Stimulated activated CD8-positive, alpha-beta memory T cell treated with anti-CD3 and anti-CD28 coated beads, Interleukin-7, amount 100 ng/mL, for 1 hour (primary cell): ENCODE data around the gene CRYBB2.
"Not testable (repeated sequence)": the region's sequence is repeated elsewhere in the genome, so short reads cannot be mapped to it uniquely, and the experiment has no call there.

Source experiments
- DNase-seq, 2 donors: peaks; one replicate each; pipeline ENCODE4 v3.0.0-alpha.2; 2020; ENCODE audit warnings: low read depth in 2 of 2

The CRYBB2 gene

DNA sequence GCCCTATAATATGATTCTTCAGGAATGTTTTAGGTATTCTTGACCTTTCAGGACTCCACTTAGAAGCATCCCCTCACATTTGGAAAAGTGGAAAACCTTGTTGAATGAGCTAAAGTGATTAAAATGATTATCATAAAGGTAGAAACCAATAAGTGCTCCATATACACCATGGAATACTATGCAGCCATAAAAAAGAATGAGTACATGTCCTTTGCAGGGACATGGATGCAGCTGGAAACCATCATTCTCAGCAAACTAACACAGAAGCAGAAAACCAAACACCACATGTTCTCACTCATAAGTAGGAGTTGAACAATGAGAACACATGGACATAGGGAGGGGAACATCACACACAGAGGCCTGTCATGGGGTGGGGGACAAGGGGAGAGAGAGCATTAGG, 14.3 kb downstream of the CRYBB2 start:
- DNase-seq: not testable (repeated sequence)

DNA sequence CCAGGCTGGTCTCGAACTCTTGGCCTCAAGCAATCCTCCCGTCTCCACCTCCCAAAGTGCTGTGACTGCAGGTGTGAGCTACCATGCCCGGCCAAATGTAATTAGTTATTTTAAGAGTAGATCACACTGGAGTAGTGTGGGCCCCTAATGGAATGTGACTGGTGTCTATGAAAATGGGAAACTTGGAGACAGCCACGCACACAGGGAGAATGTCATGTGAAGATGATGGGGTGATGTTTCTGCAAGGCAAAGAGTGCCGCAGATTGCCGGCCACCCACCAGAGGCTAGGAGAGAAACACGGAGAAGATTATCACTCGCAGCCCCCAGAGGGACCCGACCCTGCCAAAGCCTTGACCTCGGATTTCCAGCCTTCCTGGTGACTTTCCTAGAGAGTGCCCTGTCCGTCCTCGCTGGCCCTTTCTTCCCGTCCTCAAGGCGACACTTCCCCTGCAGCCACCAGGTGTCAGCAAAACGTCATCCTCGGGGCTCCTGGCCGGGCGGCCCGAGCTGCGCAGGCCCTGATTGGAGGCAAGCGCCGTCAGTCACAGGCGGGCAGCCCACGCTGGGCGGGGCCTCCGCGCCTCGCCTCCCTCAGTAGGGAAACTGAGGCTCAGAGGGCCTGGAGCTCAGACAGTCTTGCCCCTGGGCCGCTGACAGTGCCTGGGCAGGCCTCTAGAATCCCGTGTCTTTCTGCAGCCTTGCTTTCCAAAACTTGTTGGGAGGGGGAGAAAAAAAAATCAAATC, 16.3 kb downstream of the CRYBB2 start:
- DNase-seq: peak; percentile 4 to 19

DNA sequence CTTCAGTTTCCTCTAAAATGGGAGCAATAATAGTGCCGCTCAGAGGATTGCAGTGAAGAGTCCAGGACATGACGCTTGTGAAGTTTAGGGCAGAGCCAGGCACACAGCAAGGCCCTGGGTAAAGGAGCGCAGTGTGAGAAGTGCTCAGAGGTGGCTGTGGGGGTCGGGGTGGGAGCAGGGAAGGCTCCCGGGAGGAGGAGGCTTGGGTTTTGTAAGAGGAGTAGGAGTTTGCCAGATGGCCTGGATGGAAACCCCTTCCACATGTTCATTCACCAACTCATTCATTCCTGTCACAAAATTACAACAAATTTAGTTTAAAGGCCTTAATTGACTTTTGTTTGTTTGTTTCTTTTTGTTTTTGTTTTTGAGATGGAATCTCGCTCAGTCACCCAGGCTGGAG, 17.0 kb downstream of the CRYBB2 start:
- no peak for DNase-seq

DNA sequence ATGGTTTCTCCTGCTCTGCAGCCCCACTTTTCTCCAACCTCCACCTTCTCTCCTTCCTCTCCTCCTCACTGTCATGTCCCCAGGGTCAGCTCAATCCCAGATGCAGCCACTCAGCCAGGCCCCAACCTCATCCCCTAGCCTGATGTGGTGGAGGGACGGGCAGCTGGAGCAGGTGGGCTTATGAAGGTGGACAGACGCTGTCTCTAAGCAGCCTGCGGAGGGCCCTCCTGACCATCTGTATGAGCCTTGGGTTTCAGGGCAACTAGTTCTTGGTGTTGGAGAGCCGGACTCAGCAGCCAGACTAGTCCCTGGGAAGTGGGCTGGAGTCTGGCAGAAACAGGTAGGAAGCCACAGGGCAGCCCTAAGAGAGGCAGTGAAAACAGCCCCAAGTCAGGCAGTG, 18.1 kb downstream of the CRYBB2 start:
- DNase-seq: no peak

DNA sequence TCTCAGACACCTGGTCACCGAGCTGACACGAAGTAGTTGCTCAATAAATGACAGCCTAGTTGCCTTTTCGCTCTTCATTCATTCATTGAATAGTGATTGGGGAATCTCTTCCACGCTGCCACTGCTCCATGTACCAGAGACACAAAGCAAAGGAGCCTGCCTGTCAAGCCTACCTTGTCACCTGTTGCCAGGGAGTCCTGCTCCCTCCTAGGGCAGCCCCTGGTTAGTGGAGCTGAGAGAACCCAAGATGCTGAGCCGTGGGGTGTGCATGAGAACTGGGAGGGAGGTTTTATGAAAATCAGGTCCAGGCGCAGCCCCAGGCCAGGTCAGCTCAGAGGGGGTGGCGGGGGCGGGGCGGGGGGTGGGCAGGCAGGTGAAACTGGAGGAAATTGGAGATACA, 18.6 kb downstream of the CRYBB2 start:
- DNase-seq: not testable (repeated sequence)

DNA sequence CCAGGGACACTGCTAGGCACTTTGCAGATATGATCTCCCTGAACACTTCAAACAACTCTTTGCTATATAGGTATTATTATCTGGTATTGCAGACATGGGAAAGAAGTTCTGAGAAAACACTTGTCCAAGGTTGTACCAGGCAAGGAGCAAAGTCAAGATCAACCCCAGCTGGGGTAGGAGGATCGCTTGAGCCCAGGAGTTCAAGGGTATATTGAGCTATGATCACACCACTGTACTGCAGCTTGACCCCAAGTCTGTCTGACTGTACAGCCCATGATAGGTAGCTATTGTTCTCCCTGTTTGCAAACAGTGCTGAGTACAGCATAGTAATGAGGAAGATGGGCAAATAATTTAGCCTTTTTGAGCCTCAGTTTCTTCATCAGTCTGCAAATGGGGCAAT, 35.7 kb downstream of the CRYBB2 start:
- DNase-seq: not testable (repeated sequence)

DNA sequence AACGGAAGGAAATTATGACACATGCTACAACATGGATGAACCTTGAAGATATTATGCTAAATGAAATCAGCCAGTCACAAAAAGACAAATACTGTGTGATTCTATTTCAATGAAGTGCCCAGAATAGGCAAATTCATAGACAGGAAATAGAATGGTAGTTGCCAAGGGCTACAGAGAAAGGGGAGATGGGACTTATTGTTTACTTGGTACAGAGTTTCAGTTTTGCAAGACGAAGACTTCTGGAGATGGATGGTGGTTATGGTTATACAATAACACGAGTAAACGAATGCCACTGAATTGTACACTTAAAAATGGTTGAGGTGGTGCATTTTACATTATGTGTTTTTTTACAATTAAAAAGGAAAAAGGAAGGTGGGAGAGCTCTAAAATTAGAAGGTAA, 48.1 kb downstream of the CRYBB2 start:
- not testable (repeated sequence) for DNase-seq

DNA sequence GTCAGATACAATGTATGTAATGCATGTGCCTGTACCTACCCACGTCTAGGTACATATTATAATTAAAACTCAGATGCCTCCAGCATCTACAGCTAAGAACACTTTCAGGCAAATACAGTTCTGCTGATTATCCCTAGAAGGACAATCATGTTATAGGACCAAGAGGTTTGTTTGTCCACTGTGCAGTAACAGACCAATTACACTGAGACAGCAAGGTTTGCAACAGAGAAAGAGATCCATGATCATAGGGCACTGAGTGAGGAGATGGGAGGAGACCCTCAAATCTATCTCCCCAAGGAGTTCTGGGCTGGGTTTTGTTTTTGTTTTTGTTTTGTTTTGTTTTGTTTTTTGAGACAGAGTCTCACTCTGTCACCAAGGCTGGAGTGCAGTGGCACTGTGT, 49.5 kb downstream of the CRYBB2 start:
- not testable (repeated sequence) for DNase-seq

DNA sequence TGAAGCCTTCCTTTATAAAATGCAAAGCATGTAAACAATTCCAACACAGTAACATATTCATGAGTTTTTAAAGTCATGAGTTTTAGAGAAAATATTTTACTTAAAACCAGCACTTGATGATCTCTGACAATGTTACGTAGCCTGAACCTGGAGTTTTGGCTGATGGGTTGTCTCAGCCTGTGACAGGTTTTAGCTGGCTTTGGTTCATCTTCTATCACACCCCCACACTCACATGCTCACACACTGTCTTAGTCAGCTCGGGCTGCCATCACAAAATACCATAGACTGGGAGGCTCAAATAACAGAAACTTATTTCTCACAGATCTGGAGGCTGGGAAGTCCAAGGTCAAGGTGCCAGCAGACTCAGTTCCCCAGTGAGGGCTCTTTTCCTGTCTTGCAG, 50.6 kb downstream of the CRYBB2 start:
- DNase-seq: not testable (repeated sequence)

DNA sequence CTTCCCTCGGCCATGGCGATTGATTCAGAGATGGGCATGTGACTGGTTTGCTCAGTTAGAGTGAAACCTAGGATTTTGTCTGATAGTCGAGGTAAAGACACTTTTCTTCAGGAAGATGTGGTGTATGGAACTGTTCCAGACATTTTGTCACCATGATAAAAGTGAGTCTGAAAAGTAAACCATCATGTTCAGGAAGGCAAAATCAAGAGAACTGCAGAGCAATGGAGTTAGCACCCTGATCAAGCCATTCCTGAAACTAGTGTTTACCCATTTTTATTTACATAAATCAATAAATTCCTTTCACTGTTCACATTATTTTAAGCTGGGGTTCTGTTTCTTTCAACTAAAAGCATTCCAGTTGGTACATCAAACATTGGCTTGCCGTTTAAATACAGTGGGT, 53.8 kb downstream of the CRYBB2 start:
- not testable (repeated sequence) for DNase-seq

DNA sequence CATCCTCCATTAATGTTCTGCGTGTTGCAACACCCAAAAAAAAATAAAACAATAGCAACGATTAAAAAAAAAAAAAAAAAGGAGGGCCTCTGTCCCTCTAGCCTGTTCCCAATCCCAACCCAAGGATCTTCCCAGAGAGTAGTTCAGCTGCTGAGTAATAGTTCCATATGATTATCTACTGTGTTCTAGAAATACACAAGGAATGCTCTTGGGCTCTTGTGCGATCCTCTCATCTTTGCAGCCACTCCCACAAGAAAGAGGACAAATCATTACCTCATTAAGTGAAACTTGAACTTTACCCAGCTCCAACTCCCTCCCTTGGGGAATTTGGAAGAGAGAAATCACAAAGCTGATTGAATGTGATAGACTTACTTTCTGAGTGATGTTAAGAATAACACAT, 54.5 kb downstream of the CRYBB2 start:
- not testable (repeated sequence) for DNase-seq

DNA sequence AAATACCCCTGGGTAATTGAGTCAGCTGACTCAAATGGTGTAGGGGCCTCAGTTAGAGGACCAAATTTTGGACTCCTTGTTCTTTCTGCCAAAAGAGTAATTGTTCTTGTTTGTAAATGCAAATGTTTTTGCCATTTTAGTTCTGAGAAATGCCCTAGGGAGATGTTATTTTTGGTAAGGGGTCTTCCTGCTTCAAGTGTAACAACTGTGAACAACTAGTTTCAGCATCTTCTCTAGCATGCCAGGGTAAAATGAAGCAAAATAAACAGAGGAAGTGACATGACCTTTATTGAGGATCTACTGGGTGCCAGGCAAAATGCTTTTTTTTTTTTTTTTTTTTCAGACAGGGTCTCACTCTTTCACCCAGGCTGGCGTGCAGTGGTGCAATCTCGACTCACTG, 60.7 kb downstream of the CRYBB2 start:
- DNase-seq: not testable (repeated sequence)
